DND-41 (cell line): ENCODE data around the gene DENND2A.
"Not testable (repeated sequence)": the region's sequence is repeated elsewhere in the genome, so short reads cannot be mapped to it uniquely, and the experiment has no call there.

Source experiments
- EZH2 ChIP-seq: IDR thresholded peaks from 3 replicates; pipeline ENCODE4 v1.6.1; 2012; ENCODE audit warnings: borderline replicate concordance, low read depth, mild to moderate bottlenecking, moderate library complexity, low read length, inconsistent platforms; ENCODE audit not compliant: severe bottlenecking
- TF ChIP-seq, protein P1 (sequence below): IDR thresholded peaks from 2 replicates; pipeline ENCODE4 v1.5.1; 2012; ENCODE audit warnings: borderline replicate concordance, low read length, moderate library complexity, mild to moderate bottlenecking; ENCODE audit not compliant: poor library complexity, severe bottlenecking; ENCODE audit errors: extremely low read depth

GRCh38 chr7:140565761-140566160 lies 74.9 kb downstream of the DENND2A start:
- TF ChIP-seq, protein P1, sequence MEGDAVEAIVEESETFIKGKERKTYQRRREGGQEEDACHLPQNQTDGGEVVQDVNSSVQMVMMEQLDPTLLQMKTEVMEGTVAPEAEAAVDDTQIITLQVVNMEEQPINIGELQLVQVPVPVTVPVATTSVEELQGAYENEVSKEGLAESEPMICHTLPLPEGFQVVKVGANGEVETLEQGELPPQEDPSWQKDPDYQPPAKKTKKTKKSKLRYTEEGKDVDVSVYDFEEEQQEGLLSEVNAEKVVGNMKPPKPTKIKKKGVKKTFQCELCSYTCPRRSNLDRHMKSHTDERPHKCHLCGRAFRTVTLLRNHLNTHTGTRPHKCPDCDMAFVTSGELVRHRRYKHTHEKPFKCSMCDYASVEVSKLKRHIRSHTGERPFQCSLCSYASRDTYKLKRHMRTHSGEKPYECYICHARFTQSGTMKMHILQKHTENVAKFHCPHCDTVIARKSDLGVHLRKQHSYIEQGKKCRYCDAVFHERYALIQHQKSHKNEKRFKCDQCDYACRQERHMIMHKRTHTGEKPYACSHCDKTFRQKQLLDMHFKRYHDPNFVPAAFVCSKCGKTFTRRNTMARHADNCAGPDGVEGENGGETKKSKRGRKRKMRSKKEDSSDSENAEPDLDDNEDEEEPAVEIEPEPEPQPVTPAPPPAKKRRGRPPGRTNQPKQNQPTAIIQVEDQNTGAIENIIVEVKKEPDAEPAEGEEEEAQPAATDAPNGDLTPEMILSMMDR: not testable (repeated sequence)
- TF ChIP-seq EZH2: not testable (repeated sequence)
